ENCODE results near the gene TRPC6. TPM values are rescaled to one million over a fixed set of nuclear protein-coding genes. Genes with fewer than 3 reads are reported as not detected.

Gene TRPC6
- 0.41 TPM for polyA plus RNA-seq (2013, experiment 1 of 4)
- polyA plus RNA-seq (2013, experiment 2 of 4), result 0.16 TPM
- 0.16 TPM for polyA plus RNA-seq (2013, experiment 3 of 4)
- 0.12 TPM for polyA plus RNA-seq (2013, experiment 4 of 4)

DNA sequence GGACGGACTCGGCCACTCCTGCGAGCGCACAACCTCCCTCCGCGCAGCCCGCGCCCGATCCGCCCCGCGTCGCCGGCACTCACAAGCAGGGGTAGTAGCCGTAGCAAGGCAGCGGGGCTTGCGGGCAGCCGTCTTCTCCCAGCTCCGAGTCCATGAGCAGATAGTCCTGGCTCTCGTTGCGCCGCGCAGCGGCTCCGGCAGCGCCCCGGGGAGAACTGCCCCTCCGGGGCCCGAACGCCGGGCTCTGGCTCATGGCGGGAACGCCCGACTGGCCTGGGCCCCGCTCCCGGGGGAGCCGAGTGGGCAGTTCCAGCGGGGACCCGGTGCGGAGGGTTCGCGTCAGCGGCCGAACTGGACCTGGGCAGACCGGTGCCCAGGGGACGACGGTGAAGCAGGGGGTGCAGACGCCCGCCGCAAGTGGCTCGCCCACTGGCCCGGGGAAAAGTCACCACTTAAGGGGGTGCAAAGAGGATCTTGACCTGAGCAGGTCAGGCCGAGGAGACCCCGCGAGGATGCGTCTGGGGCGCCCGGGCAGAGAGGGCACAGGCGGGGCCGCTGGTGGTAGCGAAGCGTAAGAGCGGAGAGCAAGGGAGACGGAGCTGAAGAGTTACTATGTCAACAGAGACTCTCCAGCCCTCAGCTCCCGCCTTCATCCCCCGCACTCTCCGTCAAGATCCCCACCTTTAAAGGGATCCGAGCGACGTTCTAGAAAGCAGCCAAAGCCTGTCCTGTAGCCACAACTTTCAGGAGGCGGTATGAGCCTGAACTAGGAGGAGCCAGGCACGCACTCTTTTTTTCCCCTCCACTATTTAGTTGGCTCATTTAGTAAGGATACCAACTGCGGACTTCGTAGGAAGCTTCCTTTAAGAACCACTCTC, at the start of gene TRPC6:
Gene TRPC6 (minus strand): TSS at position 757 of the 878 bp plus-strand sequence. CDS start 504 bp downstream, at position 253.
- peaks cover 47% of the 10 kb centered on the region for H3K27me3 ChIP-seq (ENCODE audit: control insufficient read depth, insufficient read depth, low read length, poor library complexity, severe bottlenecking)
- no peak within 1 kb of the TSS for H3K27ac ChIP-seq (ENCODE audit: insufficient read depth, low read depth, low read length, poor library complexity, severe bottlenecking)
- WGBS, 2 experiments, result 0 to 1% methylated on average over 74 of the region's 74 CpGs
- no peaks in the 10 kb centered on the region for H3K9me3 ChIP-seq (ENCODE audit: control insufficient read depth, low read length)
- H3K36me3 ChIP-seq (ENCODE audit: control insufficient read depth, insufficient read depth, low read length), result no peaks in the 10 kb centered on the region
- H3K4me1 ChIP-seq (ENCODE audit: control insufficient read depth, insufficient read depth, low read length), result no peaks in the 10 kb centered on the region
- peak within 1 kb of the TSS; percentile 46 for H3K4me3 ChIP-seq (ENCODE audit: insufficient read depth, low read depth, low read length)

DNA sequence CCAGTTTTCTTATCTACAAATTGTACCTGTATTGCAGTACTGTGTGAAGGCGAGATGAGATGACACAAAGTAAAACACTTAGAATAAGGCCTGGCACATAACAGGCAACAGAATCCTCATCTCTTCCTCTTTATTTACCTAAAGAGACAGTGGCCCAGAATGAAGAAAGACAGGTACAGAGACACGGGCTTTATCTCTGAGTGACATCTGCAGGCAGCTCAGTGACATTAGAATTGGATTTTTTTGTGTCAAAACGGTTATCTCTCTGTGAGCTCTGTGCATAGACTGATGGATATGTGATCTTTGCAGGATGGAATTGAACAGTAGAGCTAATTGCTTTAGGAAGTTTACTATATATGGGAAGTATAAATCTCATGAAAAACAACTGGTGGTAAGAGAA, 36.2 kb upstream of the TRPC6 start:
- H3K9me3 ChIP-seq (ENCODE audit: control insufficient read depth, low read length), result no peaks in the 10 kb centered on the region
- H3K36me3 ChIP-seq (ENCODE audit: control insufficient read depth, insufficient read depth, low read length), result no peaks in the 10 kb centered on the region
- no peak overlapping the region for H3K4me3 ChIP-seq (ENCODE audit: insufficient read depth, low read depth, low read length)
- H3K27me3 ChIP-seq (ENCODE audit: control insufficient read depth, insufficient read depth, low read length, poor library complexity, severe bottlenecking), result no peaks in the 10 kb centered on the region
- H3K4me1 ChIP-seq (ENCODE audit: control insufficient read depth, insufficient read depth, low read length), result no peaks in the 10 kb centered on the region
- WGBS, 2 experiments, result 78 to 89% methylated on average over 3 of the region's 3 CpGs
- no peak overlapping the region for H3K27ac ChIP-seq (ENCODE audit: insufficient read depth, low read depth, low read length, poor library complexity, severe bottlenecking)

DNA sequence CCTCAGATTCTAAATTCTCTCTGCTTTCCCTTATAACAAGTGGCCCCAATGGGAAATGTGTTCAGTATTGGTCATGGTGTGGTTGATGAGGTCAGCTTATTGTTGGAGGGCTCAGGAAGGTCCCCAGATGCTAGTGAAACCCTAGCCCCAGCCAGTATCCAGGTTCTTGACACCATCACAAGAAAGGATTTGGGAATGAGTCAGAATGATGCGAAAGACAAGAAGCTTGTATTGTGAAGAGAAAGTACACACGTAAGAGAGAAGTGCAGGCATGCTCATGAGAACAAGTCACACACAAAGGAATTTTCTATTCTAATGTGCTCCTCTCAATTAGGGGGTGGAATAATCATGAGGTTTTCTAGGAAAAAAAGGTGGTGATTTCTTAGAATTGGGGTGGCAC, 34.9 kb upstream of the TRPC6 start:
- WGBS, 2 experiments, result 92 to 96% methylated on average over 2 of the region's 2 CpGs
- H3K4me1 ChIP-seq (ENCODE audit: control insufficient read depth, insufficient read depth, low read length), result no peaks in the 10 kb centered on the region
- no peak overlapping the region for H3K27ac ChIP-seq (ENCODE audit: insufficient read depth, low read depth, low read length, poor library complexity, severe bottlenecking)
- H3K4me3 ChIP-seq (ENCODE audit: insufficient read depth, low read depth, low read length), result no peak overlapping the region
- H3K36me3 ChIP-seq (ENCODE audit: control insufficient read depth, insufficient read depth, low read length), result no peaks in the 10 kb centered on the region
- H3K27me3 ChIP-seq (ENCODE audit: control insufficient read depth, insufficient read depth, low read length, poor library complexity, severe bottlenecking), result no peaks in the 10 kb centered on the region
- H3K9me3 ChIP-seq (ENCODE audit: control insufficient read depth, low read length), result no peaks in the 10 kb centered on the region

DNA sequence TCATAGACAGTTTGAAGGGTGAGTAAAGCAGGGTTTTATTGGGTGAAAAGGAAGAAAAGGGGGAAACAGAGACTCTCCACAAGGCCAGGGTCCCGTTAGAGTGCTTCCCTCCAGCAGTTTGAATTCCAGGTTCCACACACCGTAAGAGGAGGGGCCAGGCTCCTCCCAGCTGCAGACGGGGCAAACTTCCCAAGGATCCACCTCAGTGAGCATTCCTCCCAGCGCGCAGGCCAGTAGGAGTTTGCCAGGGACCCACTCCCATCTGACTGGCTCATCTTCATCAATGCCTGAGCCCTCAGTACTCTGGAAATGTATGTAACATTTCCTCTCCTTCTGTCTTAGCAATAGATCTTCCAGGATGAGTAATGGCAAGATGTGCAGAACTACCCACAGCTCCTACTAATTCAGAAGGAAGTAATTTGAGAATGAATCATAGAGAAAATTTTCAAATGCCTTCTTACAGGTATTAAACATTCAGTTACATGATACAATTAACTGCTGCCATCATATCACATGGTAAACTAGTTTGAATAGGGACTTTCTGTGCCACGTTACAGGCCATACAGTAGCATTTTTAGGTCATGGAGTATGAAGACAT, 34.0 kb upstream of the TRPC6 start:
- H3K27me3 ChIP-seq (ENCODE audit: control insufficient read depth, insufficient read depth, low read length, poor library complexity, severe bottlenecking), result no peaks in the 10 kb centered on the region
- H3K9me3 ChIP-seq (ENCODE audit: control insufficient read depth, low read length), result no peaks in the 10 kb centered on the region
- H3K4me1 ChIP-seq (ENCODE audit: control insufficient read depth, insufficient read depth, low read length), result no peaks in the 10 kb centered on the region
- H3K27ac ChIP-seq (ENCODE audit: insufficient read depth, low read depth, low read length, poor library complexity, severe bottlenecking), result no peak overlapping the region
- no peaks in the 10 kb centered on the region for H3K36me3 ChIP-seq (ENCODE audit: control insufficient read depth, insufficient read depth, low read length)
- 55 to 61% methylated on average over 6 of the region's 6 CpGs for WGBS, 2 experiments
- H3K4me3 ChIP-seq (ENCODE audit: insufficient read depth, low read depth, low read length), result no peak overlapping the region

DNA sequence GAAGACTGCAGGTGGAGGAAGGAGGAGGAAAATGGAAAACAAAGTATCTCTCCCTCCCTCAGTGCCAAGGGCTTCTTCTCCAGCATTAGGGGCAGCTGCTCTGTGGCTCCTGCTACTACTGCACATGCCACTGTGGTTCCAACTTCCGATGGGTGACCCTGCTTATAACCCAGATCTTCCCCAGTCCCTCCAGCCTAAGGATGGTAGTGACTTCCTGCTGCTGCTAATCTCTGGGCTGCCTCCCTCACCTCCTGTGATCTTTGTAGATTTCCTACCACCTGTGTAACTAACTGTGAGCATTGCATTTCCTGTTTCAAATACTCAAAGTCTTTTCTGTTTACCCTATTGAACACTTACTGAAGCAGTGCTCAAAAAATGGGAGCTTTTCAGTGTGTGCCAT, 28.7 kb upstream of the TRPC6 start:
- 83 to 87% methylated on average over 1 of the region's 1 CpG for WGBS, 2 experiments
- Histone ChIP-seq H3K4me3 (ENCODE audit: insufficient read depth, low read depth, low read length) (no peak overlapping the region), H3K27ac (ENCODE audit: insufficient read depth, low read depth, low read length, poor library complexity, severe bottlenecking) (no peak overlapping the region), H3K27me3 (ENCODE audit: control insufficient read depth, insufficient read depth, low read length, poor library complexity, severe bottlenecking) (no peaks in the 10 kb centered on the region), H3K9me3 (ENCODE audit: control insufficient read depth, low read length) (no peaks in the 10 kb centered on the region), H3K4me1 (ENCODE audit: control insufficient read depth, insufficient read depth, low read length) (no peaks in the 10 kb centered on the region), H3K36me3 (ENCODE audit: control insufficient read depth, insufficient read depth, low read length) (no peaks in the 10 kb centered on the region)

DNA sequence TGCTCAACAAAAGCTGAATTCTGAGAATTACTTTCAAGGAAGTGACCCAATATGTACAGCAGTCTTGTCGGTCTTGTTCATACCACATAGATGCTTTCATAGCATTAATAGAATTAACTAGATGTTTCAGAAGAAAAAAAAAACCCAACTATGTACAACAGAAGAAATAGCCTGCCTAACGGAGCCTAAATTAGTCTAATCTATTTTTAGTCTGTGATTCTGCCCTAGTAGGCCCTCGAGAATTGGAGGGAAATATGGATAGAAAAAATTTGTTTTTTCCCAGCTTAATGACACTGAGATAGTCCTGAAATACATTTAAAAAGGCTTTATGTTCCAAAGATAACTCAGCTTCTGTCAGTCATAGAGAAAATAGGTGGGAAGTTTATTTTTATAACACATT, 17.1 kb upstream of the TRPC6 start:
- H3K4me1 ChIP-seq (ENCODE audit: control insufficient read depth, insufficient read depth, low read length), result no peaks in the 10 kb centered on the region
- no peaks in the 10 kb centered on the region for H3K9me3 ChIP-seq (ENCODE audit: control insufficient read depth, low read length)
- H3K36me3 ChIP-seq (ENCODE audit: control insufficient read depth, insufficient read depth, low read length), result no peaks in the 10 kb centered on the region
- H3K27ac ChIP-seq (ENCODE audit: insufficient read depth, low read depth, low read length, poor library complexity, severe bottlenecking), result no peak overlapping the region
- H3K4me3 ChIP-seq (ENCODE audit: insufficient read depth, low read depth, low read length), result no peak overlapping the region
- 86 to 100% methylated on average over 2 to 3 of the region's 3 CpGs for WGBS, 2 experiments
- H3K27me3 ChIP-seq (ENCODE audit: control insufficient read depth, insufficient read depth, low read length, poor library complexity, severe bottlenecking), result no peaks in the 10 kb centered on the region

DNA sequence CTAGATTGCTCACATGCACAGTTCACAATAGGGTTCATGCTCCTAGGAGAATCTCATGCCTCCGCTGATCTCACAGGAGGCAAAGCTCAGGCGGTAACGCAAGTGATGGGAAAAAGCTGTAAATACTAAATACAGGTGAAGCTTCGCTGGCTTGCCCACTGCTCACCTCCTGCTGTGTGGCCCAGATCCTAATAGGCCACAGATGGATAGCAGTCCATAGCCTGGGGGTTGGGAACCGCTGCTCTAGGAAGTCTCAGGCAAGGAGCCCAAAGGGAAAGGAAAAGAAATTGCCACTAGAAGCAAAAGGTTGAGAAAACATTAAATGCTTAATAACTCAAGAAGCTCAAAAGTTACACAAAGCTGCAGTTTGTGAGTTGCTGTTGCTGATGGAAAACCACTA, 3.2 kb upstream of the TRPC6 start:
- Histone ChIP-seq H3K4me1 (ENCODE audit: control insufficient read depth, insufficient read depth, low read length) (no peaks in the 10 kb centered on the region), H3K4me3 (ENCODE audit: insufficient read depth, low read depth, low read length) (no peak overlapping the region), H3K27ac (ENCODE audit: insufficient read depth, low read depth, low read length, poor library complexity, severe bottlenecking) (no peak overlapping the region), H3K27me3 (ENCODE audit: control insufficient read depth, insufficient read depth, low read length, poor library complexity, severe bottlenecking) (peaks cover 34% of the 10 kb centered on the region), H3K9me3 (ENCODE audit: control insufficient read depth, low read length) (no peaks in the 10 kb centered on the region), H3K36me3 (ENCODE audit: control insufficient read depth, insufficient read depth, low read length) (no peaks in the 10 kb centered on the region)
- 86 to 88% methylated on average over 5 of the region's 5 CpGs for WGBS, 2 experiments

DNA sequence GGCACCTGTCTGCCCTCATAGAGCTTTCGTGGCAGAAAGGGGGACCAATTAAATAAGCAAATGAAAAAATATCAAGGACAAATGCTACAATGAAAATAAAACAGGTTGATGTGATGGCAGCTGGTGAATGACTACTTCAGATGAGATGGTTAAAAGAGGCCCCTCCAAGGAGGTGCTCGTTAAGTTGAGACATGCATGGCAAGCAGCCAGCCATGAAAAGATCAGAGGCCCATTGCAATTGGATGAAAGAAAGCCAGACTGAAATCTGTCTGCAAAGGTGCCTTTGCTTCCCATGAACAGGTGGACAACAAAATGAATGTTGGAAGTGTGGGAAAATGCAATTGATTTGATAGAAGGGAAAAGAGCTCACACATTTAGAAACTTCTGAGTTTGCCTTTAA, 848 bp upstream of the TRPC6 start:
- Histone ChIP-seq H3K27ac (ENCODE audit: insufficient read depth, low read depth, low read length, poor library complexity, severe bottlenecking) (no peak overlapping the region), H3K27me3 (ENCODE audit: control insufficient read depth, insufficient read depth, low read length, poor library complexity, severe bottlenecking) (peaks cover 47% of the 10 kb centered on the region), H3K4me1 (ENCODE audit: control insufficient read depth, insufficient read depth, low read length) (no peaks in the 10 kb centered on the region), H3K9me3 (ENCODE audit: control insufficient read depth, low read length) (no peaks in the 10 kb centered on the region), H3K36me3 (ENCODE audit: control insufficient read depth, insufficient read depth, low read length) (no peaks in the 10 kb centered on the region), H3K4me3 (ENCODE audit: insufficient read depth, low read depth, low read length) (no peak overlapping the region)
- WGBS, 2 experiments, result 69 to 73% methylated on average over 2 of the region's 2 CpGs

DNA sequence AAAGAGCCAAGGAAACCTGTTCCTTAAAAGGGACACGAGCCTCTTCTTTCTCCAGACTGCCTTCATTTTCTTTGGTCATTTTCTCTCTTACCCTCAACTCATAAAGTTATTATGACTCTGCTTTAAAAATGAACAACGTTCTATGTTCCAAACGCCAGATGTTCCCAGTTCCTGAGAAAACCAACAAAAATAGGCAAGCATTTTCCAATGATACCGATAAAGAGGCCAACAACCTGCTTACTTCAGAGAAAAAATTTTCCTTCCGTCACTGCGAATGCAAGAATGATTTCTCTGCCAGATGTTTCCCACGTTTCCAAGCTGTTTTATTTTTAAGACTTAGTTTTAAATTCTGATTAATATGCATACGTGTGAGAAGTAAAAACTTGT, 315 bp upstream of the TRPC6 start:
- H3K36me3 ChIP-seq (ENCODE audit: control insufficient read depth, insufficient read depth, low read length), result no peaks in the 10 kb centered on the region
- H3K27me3 ChIP-seq (ENCODE audit: control insufficient read depth, insufficient read depth, low read length, poor library complexity, severe bottlenecking), result peaks cover 47% of the 10 kb centered on the region
- no peak overlapping the region for H3K27ac ChIP-seq (ENCODE audit: insufficient read depth, low read depth, low read length, poor library complexity, severe bottlenecking)
- H3K4me1 ChIP-seq (ENCODE audit: control insufficient read depth, insufficient read depth, low read length), result no peaks in the 10 kb centered on the region
- H3K4me3 ChIP-seq (ENCODE audit: insufficient read depth, low read depth, low read length), result no peak overlapping the region
- no peaks in the 10 kb centered on the region for H3K9me3 ChIP-seq (ENCODE audit: control insufficient read depth, low read length)
- 62 to 69% methylated on average over 7 to 8 of the region's 8 CpGs for WGBS, 2 experiments

DNA sequence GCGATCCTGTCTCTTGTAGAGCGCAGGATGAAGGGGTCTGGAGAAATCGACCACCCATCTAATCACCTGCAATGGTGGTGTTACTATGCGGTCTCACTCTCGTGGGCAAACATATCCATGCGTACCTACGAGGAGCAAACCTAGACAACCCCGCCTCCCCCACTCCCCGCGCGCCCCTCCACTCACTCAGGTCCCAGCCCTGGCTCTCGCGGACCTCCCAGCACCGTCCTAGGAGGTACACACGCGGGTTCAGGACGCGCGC, 887 bp downstream of the TRPC6 start:
- H3K9me3 ChIP-seq (ENCODE audit: control insufficient read depth, low read length), result no peaks in the 10 kb centered on the region
- peaks cover 47% of the 10 kb centered on the region for H3K27me3 ChIP-seq (ENCODE audit: control insufficient read depth, insufficient read depth, low read length, poor library complexity, severe bottlenecking)
- H3K36me3 ChIP-seq (ENCODE audit: control insufficient read depth, insufficient read depth, low read length), result no peaks in the 10 kb centered on the region
- no peak overlapping the region for H3K27ac ChIP-seq (ENCODE audit: insufficient read depth, low read depth, low read length, poor library complexity, severe bottlenecking)
- H3K4me1 ChIP-seq (ENCODE audit: control insufficient read depth, insufficient read depth, low read length), result no peaks in the 10 kb centered on the region
- WGBS, 2 experiments, result 0 to 3% methylated on average over 19 of the region's 19 CpGs
- H3K4me3 ChIP-seq (ENCODE audit: insufficient read depth, low read depth, low read length), result peak overlapping the region; percentile 46

Data from ectodermal cell (in vitro differentiated cells).